ENCODE data around the gene HELZ2.
"Not testable (repeated sequence)": the region's sequence is repeated elsewhere in the genome, so short reads cannot be mapped to it uniquely, and the experiment has no call there.

HELZ2 gene

GRCh38 chr20:63563225-63563935, 10.7 kb downstream of the HELZ2 start:
- DNase-seq: no peak

- no peak for DNase-seq
Measured at GRCh38 chr20:63562461-63563224, 11.4 kb downstream of the HELZ2 start.

GRCh38 chr20:63561624-63562396, 12.2 kb downstream of the HELZ2 start:
- DNase-seq: no peak

GRCh38 chr20:63560856-63561609, 13.0 kb downstream of the HELZ2 start:
- DNase-seq: no peak

- DNase-seq: no peak
Measured at GRCh38 chr20:63560333-63560805, 13.7 kb downstream of the HELZ2 start.

GRCh38 chr20:63559485-63560332, 14.3 kb downstream of the HELZ2 start:
- not testable (repeated sequence) for DNase-seq

- DNase-seq: no peak
Measured at GRCh38 chr20:63558804-63559484, 15.1 kb downstream of the HELZ2 start.

- DNase-seq: no peak
Measured at GRCh38 chr20:63557481-63557891, 16.6 kb downstream of the HELZ2 start.

- no peak for DNase-seq
Measured at GRCh38 chr20:63556873-63557478, 17.1 kb downstream of the HELZ2 start.

- no peak for DNase-seq
Measured at GRCh38 chr20:63555661-63556381, 18.2 kb downstream of the HELZ2 start.

- DNase-seq: no peak
Measured at GRCh38 chr20:63554361-63555278, 19.4 kb downstream of the HELZ2 start.

GRCh38 chr20:63553933-63554290, 20.1 kb downstream of the HELZ2 start, which contains the start of gene FNDC11:
FNDC11 (plus strand) TSS chr20:63554159; CDS start chr20:63555664, 1,505 bp downstream.
- DNase-seq: no peak

GRCh38 chr20:63553251-63553932, 20.6 kb downstream of the HELZ2 start:
- peak; percentile 78 for DNase-seq

GRCh38 chr20:63552481-63553249, 21.4 kb downstream of the HELZ2 start:
- no peak for DNase-seq

GRCh38 chr20:63551068-63551467, 23.0 kb downstream of the HELZ2 start:
- DNase-seq: no peak

GRCh38 chr20:63549679-63550282, 24.3 kb downstream of the HELZ2 start:
- no peak for DNase-seq

- DNase-seq: no peak
Measured at GRCh38 chr20:63549019-63549418, 25.0 kb downstream of the HELZ2 start.

Measured in fibroblast of skin of right quadriceps (primary cell).